Raji (cell line): ENCODE measurements around the gene DIPK1C.

Source experiments
- POLR2A ChIP-seq: IDR thresholded peaks from 2 replicates; pipeline ENCODE4 v1.6.1; 2011; ENCODE audit warnings: low read depth, low read length, control low read depth; ENCODE audit not compliant: insufficient read depth

Gene DIPK1C

DNA sequence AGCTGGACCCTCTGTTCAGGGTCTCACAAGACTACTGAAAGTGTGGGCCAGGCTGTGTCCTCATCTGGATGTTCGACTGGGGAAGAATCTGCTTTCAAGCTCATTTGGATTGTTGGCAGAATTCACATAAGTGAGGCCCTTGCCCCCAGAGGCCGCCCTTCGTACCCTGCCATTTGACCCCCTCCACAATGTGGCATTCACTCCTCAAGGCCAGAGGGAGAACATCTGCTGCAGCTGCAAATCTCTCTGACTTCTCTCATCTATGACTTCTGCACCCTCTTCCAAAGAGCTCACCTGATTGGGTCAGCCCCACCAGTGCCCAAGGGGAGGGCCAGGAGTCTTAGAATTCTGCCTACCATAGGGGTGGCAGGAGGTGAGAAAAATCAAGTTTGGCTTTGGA is 35.2 kb upstream of the DIPK1C start:
- TF ChIP-seq POLR2A = no peak

- no peak for TF ChIP-seq POLR2A
These were observed 32.6 kb upstream of the DIPK1C start for GRCh38 chr18:74489676-74490075.

- TF ChIP-seq POLR2A = no peak
These were observed 31.8 kb upstream of the DIPK1C start for GRCh38 chr18:74488864-74489263.

- TF ChIP-seq POLR2A = no peak
These were observed 31.2 kb upstream of the DIPK1C start for GRCh38 chr18:74488354-74488753.

- TF ChIP-seq POLR2A = no peak
These were observed 29.2 kb upstream of the DIPK1C start for GRCh38 chr18:74486119-74486849.

- no peak for TF ChIP-seq POLR2A
These were observed 25.6 kb upstream of the DIPK1C start for GRCh38 chr18:74482697-74483096.

DNA sequence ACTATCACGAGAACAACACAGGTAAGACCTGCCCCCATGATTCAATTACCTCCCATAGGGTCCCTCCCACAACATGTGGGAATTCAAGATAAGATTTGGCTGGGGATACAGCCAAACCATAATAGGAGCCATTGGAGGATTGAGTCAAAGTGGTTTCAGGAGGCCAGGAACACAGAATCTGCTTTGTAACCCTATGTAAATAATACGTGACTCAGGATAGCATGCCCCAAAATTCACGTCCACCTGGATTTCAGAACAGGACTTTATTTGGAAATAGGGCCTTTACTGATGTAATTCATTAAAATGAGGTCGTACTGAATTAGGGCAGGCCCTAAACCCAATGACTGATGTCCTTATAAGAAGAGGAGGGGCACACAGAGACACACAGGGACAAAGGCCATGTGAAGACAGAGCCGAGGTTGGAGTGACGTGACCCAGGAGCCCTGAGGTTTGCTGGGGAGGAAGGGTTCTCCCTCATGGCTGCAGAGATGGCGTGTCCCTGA is 23.1 kb upstream of the DIPK1C start:
- TF ChIP-seq POLR2A = no peak

GRCh38 chr18:74479486-74480148 is 22.5 kb upstream of the DIPK1C start:
- no peak for TF ChIP-seq POLR2A

GRCh38 chr18:74478880-74479279 is 21.8 kb upstream of the DIPK1C start:
- TF ChIP-seq POLR2A = no peak

GRCh38 chr18:74478316-74478715 is 21.2 kb upstream of the DIPK1C start:
- no peak for TF ChIP-seq POLR2A

GRCh38 chr18:74477771-74478170 is 20.7 kb upstream of the DIPK1C start:
- no peak for TF ChIP-seq POLR2A

GRCh38 chr18:74476140-74476539 is 19.0 kb upstream of the DIPK1C start:
- TF ChIP-seq POLR2A = no peak

DNA sequence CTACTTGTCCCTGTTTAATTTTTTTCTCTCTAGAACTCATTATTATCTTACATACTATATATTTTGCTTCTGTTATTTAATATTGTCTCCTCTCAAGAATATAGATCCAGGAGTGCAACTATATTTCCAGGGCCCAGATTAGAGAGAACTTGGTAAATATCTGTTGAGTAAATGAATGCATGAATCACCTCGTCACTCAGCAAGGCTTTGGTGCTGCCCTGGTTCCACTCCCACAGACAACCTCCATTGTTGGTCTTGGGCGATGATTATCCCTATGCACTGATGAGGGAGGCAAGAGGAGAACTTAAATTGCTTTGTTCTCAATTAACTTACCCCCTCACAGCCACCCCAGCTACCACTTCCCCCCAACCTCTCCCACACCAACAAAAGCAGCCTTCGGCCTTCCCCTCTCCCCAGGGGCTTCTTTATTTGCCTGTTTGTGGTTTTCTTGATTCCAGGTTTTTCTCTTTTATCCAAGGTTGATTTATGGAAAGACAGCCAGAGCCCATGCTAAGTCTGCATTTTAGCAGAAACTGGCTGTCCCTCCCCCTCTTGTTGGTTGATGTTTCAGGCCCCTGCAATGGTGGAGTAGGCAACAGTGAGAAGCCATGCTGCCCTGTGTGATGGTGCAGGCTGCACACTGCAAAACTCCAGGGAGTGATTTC is 17.0 kb upstream of the DIPK1C start:
- TF ChIP-seq POLR2A = no peak

DNA sequence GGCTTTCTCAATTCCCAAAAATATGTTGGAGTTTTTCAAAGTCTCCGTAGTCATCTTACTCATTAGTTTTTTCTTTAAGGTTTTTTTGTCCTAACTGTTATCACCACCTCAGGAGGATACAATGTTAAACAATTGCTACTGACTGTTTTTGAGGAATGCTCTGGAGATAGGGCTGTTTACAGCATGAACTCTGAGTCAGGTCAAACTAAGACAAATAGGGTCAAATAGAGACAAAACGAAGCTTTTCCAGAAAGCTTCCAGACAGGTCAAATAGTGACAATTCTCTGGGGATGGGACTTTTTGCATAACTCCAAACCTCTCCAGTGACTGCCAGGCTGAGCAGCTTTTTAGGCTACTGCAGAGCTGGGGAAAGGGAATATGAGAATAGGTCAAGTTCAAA is 15.2 kb upstream of the DIPK1C start:
- no peak for TF ChIP-seq POLR2A

DNA sequence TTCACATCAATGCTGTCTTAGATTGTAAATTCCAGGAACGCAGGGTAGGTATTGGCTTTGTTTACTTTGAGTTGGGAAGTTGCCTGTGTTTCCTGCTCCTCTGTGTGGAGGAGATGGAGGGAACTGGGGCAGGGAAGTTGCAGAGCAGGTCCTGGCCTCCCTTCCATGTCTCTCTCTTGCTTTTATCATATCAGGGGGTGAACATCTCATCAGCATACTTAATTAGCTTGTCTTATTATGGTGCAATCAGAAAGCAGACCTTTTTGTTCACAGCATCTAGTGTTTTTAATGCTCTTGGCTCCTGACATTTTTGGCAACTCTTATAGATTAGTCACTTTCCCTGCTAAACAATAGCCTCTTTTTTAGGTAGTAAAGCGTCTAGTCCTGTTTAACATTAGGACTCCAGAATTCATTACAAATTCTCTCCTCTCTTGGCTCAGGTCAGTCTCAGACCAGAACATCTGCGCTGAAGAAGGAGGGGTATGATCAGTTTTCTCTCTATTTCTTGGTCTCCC is 11.5 kb upstream of the DIPK1C start:
- no peak for TF ChIP-seq POLR2A

GRCh38 chr18:74465775-74466174 is 8.7 kb upstream of the DIPK1C start:
- TF ChIP-seq POLR2A = no peak
